HUES64 (cell line): ENCODE results near the gene SSR4. TPM values are rescaled to one million over a fixed set of nuclear protein-coding genes. Genes with fewer than 3 reads are reported as not detected.
"Not testable (repeated sequence)": the region's sequence is repeated elsewhere in the genome, so short reads cannot be mapped to it uniquely, and the experiment has no call there.

Experiments used
- H3K27ac ChIP-seq: 2 replicates; pipeline ENCODE4 v1.7.0; 2013; ENCODE audit warnings: low read depth, low read length, inconsistent platforms
- H3K27me3 ChIP-seq: 2 replicates; pipeline ENCODE4 v1.6.1; 2013; ENCODE audit warnings: mild to moderate bottlenecking, low read length; ENCODE audit not compliant: insufficient read depth
- H3K36me3 ChIP-seq: 2 replicates; pipeline ENCODE4 v1.6.1; 2013; ENCODE audit warnings: mild to moderate bottlenecking, low read length; ENCODE audit not compliant: insufficient read depth
- H3K4me1 ChIP-seq: 2 replicates; pipeline ENCODE4 v1.6.1; 2013; ENCODE audit warnings: mild to moderate bottlenecking, low read length, moderate library complexity; ENCODE audit not compliant: insufficient read depth
- H3K4me3 ChIP-seq: 2 replicates; pipeline ENCODE4 v1.5.1; 2013; ENCODE audit warnings: mild to moderate bottlenecking, low read length, moderate library complexity
- H3K9ac ChIP-seq: 2 replicates; pipeline ENCODE4 v1.6.1; 2013; ENCODE audit warnings: mild to moderate bottlenecking, low read depth, low read length
- H3K9me3 ChIP-seq: 2 replicates; pipeline ENCODE4 v1.6.1; 2013; ENCODE audit warnings: low read depth, low read length; ENCODE audit not compliant: insufficient read depth
- WGBS: fragments of 150-250, 120-280 bp; methylation state at CpG from one replicate; pipeline ENCODE4 v1.1.7; 2013; ENCODE audit warnings: missing lambda C conversion rate; 5-methylcytosine and 5-hydroxymethylcytosine counted together
- polyA plus RNA-seq, 2 experiments: library from polyadenylated mRNA; stranded (reverse); fragments of 50-300 nt; gene quantifications; one replicate each; pipeline ENCODE4 v1.2.3, GENCODE V29; 2013

Gene SSR4
- 216 TPM for polyA plus RNA-seq (2013, experiment 1 of 2)
- polyA plus RNA-seq (2013, experiment 2 of 2) = 225 TPM

DNA sequence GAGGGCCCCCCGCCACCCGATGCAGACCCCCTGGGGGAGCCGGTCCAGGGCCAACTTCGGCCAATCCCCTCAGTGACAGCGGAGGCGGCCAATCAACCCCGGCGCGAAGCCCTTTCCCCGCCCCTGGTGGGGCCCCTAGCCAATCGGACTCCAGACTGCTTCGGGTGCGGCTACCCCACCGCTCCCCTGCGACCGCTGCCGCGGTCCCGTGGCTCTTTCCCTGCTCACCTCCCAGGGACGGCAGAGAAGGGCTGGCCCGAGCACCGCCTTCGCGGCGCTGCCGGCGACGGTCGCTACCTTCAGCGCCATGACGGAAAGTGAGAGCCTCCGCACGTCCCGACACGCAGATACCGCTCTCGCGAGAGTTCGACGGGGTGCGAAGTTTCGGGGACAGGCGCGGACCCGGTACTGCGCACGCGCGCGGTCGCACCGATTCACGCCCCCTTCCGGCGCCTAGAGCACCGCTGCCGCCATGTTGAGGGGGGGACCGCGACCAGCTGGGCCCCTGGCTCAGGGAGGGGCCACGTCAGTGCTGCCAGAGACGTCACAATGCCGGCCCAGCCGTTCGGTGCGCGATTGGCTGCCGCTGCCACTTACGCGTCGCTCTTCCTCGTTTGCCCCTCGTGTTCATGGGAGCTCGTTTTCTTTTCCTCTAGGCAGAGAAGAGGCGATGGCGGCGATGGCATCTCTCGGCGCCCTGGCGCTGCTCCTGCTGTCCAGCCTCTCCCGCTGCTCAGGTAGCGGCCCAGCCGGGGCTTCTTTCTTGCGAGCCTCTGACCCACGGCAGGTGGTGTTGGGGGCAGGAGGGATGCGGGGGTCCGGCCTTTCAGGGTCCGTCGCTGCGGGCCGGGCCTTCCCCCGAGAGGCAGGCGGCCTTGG lies at the start of gene SSR4, which contains the start of gene IDH3G:
Gene SSR4, plus strand, starts transcription at position 651 of the 879 bp plus-strand sequence. Its CDS starts 20 bp downstream, at position 671.
Gene IDH3G, minus strand, starts transcription at position 358 of the 879 bp plus-strand sequence. Its CDS starts 49 bp downstream, at position 309.
- H3K4me1 ChIP-seq = 0 out of 2 replicates have a peak, but pooled peaks cover 3% of the 10 kb centered on the region
- no peaks in the 10 kb centered on the region for H3K9me3 ChIP-seq
- H3K27me3 ChIP-seq = no peaks in the 10 kb centered on the region
- under 1% methylated on average over 92 of the region's 92 CpGs for WGBS
- H3K9ac ChIP-seq = peak within 1 kb of the TSS; percentile 100
- peak within 1 kb of the TSS; percentile 95 for H3K27ac ChIP-seq
- peak within 1 kb of the TSS; percentile 100 for H3K4me3 ChIP-seq
- H3K36me3 ChIP-seq = peaks cover 34% of the 10 kb centered on the region

DNA sequence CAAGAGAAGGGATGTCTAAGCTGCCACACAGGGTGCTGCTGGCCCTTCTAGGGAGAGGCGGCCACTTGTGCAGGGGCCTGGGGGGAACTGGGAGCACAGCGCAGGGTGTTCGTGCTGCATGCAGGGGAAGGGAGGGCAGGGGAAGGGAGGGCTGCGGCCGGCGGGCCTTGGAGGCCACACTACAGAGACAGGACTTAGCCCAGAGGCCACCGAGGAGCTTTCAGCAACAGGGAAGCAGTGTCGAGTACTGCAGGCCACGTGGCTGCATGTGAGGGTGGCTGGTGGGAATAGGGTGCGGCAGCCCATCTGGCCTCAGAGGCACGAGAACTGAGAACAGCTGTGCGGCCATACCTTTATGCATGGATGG lies 49.4 kb upstream of the SSR4 start:
- not testable (repeated sequence) for H3K9me3 ChIP-seq, H3K27ac ChIP-seq, H3K27me3 ChIP-seq, H3K4me1 ChIP-seq, H3K4me3 ChIP-seq, H3K36me3 ChIP-seq, H3K9ac ChIP-seq
- 82% methylated on average over 12 of the region's 12 CpGs for WGBS

DNA sequence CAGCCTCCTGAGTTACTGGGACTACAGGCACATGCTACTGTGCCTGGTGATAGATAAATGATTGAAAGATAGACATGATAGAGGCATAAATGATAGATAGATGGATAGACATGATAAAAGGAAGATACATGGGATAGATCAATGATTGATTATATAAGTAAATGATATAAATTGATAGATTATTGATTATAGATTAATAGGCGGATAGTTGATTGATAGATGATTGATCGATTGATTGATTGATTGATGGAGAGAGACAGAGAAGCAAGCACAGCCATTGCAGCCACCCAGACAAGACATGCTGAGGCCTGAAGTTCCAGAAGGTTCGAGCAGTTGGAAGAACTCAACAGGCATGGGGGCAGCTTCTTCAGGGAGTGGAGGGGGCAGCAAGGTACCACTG lies 48.1 kb upstream of the SSR4 start:
- Histone ChIP-seq H3K9me3 (no peaks in the 10 kb centered on the region), H3K4me3 (no peak overlapping the region), H3K27ac (no peak overlapping the region), H3K36me3 (no peaks in the 10 kb centered on the region), H3K27me3 (no peaks in the 10 kb centered on the region), H3K9ac (no peak overlapping the region), H3K4me1 (no peaks in the 10 kb centered on the region)
- WGBS = 88% methylated on average over 3 of the region's 3 CpGs

DNA sequence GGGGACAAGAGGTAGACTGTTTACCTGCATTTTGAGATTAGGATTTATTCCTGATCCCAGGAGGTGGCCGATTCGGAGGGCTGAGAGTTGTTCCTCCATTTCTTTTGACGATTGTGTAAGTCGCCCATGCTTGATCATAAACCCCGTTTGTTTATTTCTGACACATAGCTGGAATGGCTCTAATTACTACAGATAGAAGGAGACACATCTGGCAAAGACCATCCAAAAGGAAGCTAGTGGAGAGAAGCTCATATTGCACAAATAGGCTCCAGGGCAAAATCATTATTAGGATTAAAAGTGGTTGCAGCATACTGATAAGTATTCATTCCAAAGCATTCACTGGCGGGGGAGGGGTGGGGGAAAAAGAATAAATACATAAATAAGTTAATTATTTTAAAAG lies 47.5 kb upstream of the SSR4 start:
- not testable (repeated sequence) for H3K4me1 ChIP-seq
- WGBS = 84% methylated on average over 3 of the region's 6 CpGs

DNA sequence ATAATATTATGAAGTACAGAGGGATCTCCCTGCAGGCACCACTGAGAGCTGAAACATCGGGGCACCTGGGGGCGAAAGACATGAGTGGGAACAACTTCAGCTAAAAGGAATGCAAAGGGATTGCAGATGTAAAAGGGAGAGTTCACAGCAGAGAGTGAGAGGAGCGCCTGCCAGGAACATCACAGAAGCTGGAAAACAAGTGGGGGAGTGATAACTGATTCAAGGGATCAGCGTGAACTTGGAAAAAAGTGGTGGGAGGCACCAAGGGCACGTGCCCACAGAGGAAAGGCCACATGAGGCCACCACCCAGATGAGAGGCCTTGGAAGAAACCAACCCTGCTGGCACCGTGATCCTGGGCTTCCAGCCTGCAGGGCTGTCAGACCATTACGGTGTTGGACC lies 45.5 kb upstream of the SSR4 start:
- not testable (repeated sequence) for H3K4me1 ChIP-seq, H3K36me3 ChIP-seq, H3K4me3 ChIP-seq, H3K27me3 ChIP-seq, H3K27ac ChIP-seq, H3K9me3 ChIP-seq, H3K9ac ChIP-seq
- WGBS = 88% methylated on average over 7 of the region's 7 CpGs

More for the DNA sequence above, 47.5 kb upstream of the SSR4 start:
- not testable (repeated sequence) for H3K4me3 ChIP-seq, H3K36me3 ChIP-seq, H3K9me3 ChIP-seq, H3K27ac ChIP-seq, H3K27me3 ChIP-seq, H3K9ac ChIP-seq

DNA sequence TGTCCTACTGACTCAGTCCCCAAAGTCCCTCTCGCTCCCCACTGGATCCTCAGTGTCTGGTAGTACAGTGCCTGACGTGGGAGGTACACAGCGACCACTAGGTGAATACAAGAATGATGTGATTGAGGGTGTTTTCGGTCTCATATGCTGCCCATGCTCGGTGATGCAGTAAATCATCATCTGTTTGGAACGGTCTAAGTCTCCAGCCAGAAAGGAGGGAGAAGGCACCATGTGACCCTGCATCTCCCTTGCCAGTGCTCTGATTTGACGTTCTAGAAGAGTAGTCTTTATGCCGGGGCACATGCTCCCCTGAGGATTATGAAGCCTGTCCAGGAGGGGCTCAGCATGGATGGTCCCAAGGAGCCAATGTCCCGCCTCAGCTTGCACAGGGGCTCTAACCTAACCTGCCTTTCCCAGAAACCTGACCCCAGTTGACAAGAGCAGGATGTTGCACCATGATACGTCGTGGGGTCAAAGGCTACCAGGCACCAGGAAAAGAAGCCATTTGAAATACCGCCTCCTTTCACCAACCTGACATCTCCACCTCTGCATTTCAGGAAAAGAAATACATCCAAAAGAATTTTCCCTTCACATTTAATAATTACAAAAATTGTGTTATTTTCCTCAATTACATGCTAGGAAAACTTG lies 44.2 kb upstream of the SSR4 start:
- no peaks in the 10 kb centered on the region for H3K9me3 ChIP-seq
- WGBS = 84% methylated on average over 11 of the region's 12 CpGs

DNA sequence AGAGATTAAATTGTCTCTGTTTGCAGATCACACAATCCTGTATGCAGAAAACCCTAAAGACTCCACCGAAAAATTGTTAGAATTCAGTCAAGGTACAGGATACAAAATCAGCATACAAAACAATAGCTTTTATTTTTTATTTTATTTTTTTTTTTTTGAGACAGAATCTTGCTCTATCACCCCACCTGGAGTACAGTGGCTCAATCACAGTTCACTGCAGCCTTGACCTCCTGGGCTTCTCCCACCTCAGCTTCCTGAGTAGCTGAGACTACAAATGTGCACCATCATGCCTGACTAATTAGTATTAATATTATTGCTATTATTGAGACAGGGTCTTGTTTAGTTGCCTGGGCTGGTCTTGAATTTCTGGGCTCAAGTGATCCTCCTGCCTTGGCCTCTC lies 39.3 kb upstream of the SSR4 start:
- H3K4me3 ChIP-seq = no peak overlapping the region
- H3K4me1 ChIP-seq = no peaks in the 10 kb centered on the region
- H3K9ac ChIP-seq = no peak overlapping the region
- H3K27me3 ChIP-seq = no peaks in the 10 kb centered on the region
- H3K27ac ChIP-seq = no peak overlapping the region
- WGBS = 83% methylated on average over 1 of the region's 1 CpG
- no peaks in the 10 kb centered on the region for H3K9me3 ChIP-seq
- H3K36me3 ChIP-seq = no peaks in the 10 kb centered on the region

More for the DNA sequence above, 44.2 kb upstream of the SSR4 start:
- Histone ChIP-seq H3K9ac (no peak overlapping the region), H3K36me3 (no peaks in the 10 kb centered on the region), H3K4me1 (no peaks in the 10 kb centered on the region), H3K27me3 (no peaks in the 10 kb centered on the region), H3K27ac (no peak overlapping the region), H3K4me3 (no peak overlapping the region)

DNA sequence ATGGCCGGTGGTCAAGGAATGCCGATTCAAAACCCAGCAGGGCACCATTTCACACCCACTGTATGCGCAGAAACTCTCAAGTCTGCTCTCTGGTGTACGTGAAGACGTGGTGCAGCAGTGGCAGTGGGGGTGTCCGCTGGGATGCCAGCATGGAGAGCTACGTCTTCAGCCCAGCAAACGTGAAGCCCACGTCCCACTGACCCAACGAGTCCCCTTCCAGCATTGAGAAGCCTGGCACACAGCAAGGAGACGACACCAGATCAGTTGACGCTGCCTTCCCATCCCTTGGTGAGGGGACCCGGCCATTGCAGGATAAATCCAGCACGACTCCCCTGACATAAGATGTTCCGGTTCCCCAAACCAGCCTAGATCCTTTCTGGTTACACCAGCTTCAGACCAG lies 32.6 kb upstream of the SSR4 start:
- Histone ChIP-seq H3K9me3 (no peaks in the 10 kb centered on the region), H3K4me3 (no peak overlapping the region), H3K9ac (no peak overlapping the region), H3K36me3 (no peaks in the 10 kb centered on the region), H3K27ac (no peak overlapping the region), H3K4me1 (peaks cover 4% of the 10 kb centered on the region; the same call in 1 of the 2 replicates), H3K27me3 (no peaks in the 10 kb centered on the region)
- WGBS = 84% methylated on average over 15 of the region's 15 CpGs

DNA sequence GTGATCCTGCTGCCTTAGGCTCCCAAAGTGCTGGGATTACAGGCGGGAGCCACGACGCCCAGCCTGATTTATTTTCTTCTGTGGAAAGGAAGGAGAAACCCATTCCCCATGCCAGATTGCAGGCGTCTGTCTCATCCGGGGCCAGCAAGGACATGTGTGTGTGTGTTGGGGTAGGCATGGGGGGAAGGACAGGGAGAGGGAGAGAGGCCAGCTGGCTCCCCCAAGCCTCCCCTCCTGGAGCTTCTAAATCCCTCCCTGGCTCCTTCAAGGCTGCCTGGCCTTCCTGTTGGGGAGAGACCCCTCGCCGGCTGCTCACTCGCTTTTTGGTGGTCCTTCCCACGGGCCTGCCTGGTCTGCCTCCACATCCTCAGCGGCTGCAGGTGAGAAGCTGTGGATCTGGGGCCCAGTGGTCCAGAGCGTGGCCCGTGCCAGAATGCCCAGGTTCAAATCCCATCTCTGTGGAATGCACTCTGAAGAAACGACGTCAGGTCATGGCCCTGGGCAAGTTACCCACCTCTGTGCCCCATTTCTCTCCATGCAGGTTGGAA lies 31.8 kb upstream of the SSR4 start:
- WGBS = 92% methylated on average over 12 of the region's 14 CpGs
- H3K36me3 ChIP-seq = no peaks in the 10 kb centered on the region
- no peaks in the 10 kb centered on the region for H3K27me3 ChIP-seq
- no peaks in the 10 kb centered on the region for H3K9me3 ChIP-seq
- no peak overlapping the region for H3K27ac ChIP-seq
- no peak overlapping the region for H3K9ac ChIP-seq
- H3K4me1 ChIP-seq = peaks cover 4% of the 10 kb centered on the region; the same call in 1 of the 2 replicates
- H3K4me3 ChIP-seq = no peak overlapping the region

DNA sequence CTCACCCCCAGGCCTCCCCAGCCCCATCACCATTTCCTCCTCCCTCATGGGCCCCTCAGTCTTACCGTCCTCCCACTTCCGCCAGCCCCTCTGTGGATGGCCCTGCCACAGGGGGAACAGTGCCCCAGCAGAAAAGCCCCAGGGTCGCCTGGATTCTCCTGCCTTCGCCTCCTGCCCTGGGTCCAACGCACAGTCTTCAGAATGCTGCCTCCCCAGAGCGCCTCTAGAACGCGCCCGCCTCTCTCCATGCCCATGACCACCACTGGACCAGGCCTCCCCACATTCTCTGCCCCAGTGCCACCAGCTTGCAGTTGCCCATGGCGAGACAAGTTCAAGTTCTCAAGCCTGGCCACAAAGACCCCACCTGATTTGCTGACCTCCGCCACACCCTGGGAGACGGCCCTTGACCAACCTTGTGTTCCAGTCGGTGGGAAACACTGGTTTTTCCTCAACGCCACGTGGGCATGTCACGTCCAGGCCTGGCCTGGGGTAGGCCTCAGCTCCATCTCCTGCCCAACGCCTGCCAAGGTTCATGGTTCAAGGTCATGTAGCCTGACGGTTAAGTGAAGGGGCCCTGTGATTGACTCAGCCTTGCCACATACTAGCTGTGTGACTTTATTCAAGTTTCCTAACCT lies 31.1 kb upstream of the SSR4 start:
- Histone ChIP-seq H3K36me3 (no peaks in the 10 kb centered on the region), H3K4me3 (no peak overlapping the region), H3K27ac (no peak overlapping the region), H3K9ac (no peak overlapping the region), H3K4me1 (peaks cover 4% of the 10 kb centered on the region; the same call in 1 of the 2 replicates), H3K27me3 (no peaks in the 10 kb centered on the region), H3K9me3 (no peaks in the 10 kb centered on the region)
- 92% methylated on average over 18 of the region's 18 CpGs for WGBS
